NOMO-1 treated with dmso at 0.1 percent for 144 hours (cell line): ENCODE data around the gene DHRS4L2.
A peak's percentile ranks its signal among the peaks of the same experiment; 100 is the strongest.
"Not testable (repeated sequence)": the region's sequence is repeated elsewhere in the genome, so short reads cannot be mapped to it uniquely, and the experiment has no call there.

Experiments
- DNase-seq: peaks from one replicate; lab custom pipeline; 2025; ENCODE audit not compliant: unreplicated experiment; lab: John Stamatoyannopoulos, UW

DHRS4L2 gene

GRCh38 chr14:23988607-23989363 lies at the start of gene DHRS4L2:
DHRS4L2 (plus strand) TSS chr14:23988929; CDS start chr14:23988948, 19 bp downstream.
- peak; percentile 92 for DNase-seq

GRCh38 chr14:23939607-23940326 lies 49.0 kb upstream of the DHRS4L2 start:
- no peak for DNase-seq

DNA sequence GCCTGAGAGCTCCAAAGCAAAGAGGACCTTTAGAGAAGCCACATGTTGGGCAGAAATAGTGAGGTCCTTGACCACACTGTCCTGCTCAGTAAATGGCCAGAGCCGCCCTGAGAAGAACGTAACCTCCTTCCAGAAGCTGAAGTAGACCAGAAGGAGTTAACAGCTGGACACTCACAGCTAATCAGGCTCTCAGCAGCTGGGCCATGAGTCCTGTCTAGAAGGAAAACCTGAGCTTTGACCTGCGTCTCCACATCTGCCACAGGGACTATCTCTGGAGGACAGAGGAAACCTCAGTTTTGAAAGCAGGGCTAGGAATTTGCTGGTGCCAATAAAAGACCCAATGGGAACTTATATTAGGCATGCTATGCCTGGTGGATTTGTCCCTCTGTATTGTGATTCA lies 47.5 kb upstream of the DHRS4L2 start:
- DNase-seq: no peak

DNA sequence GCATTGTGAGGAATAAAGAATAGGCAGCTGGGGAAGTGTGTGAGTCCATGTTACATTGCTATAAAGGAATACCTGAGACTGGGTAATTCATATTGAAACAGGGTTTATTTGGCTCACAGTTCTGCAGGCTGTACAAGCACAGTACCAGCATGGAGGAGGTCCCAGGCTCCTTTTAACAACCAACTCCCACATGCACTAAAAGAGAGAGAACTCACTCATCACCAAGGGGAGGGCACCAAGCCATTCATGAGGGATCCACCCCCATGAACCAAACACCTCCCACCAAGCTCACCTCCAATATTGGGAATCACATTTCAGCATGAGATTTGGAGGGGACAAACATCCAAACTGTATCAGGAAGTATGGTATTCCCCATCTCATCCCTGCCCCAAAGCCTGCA lies 47.1 kb upstream of the DHRS4L2 start:
- no peak for DNase-seq

- no peak for DNase-seq
Observed at GRCh38 chr14:23942587-23942986, 46.1 kb upstream of the DHRS4L2 start.

DNA sequence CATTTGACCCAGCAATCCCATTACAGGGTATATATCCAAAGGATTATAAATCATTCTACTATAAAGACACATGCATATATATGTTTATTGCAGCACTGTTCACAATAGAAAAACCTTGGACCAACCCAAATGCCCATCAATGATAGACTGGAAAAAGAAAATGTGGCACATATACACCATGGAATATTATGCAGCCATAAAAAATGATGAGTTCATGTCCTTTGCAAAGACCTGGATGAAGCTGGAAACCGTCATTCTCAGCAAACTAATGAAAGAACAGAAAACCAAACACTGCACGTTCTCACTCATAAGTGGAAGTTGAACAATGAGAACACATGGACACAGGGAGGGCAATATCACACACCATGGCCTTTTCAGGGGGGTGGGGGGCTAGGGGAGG lies 39.7 kb upstream of the DHRS4L2 start:
- not testable (repeated sequence) for DNase-seq

- no peak for DNase-seq
Observed at GRCh38 chr14:23950411-23951135, 38.2 kb upstream of the DHRS4L2 start.

- not testable (repeated sequence) for DNase-seq
Observed at GRCh38 chr14:23951136-23951466, 37.6 kb upstream of the DHRS4L2 start.

- DNase-seq: no peak
Observed at GRCh38 chr14:23951590-23952201, 37.0 kb upstream of the DHRS4L2 start.

- not testable (repeated sequence) for DNase-seq
Observed at GRCh38 chr14:23953116-23953463, 35.6 kb upstream of the DHRS4L2 start.

DNA sequence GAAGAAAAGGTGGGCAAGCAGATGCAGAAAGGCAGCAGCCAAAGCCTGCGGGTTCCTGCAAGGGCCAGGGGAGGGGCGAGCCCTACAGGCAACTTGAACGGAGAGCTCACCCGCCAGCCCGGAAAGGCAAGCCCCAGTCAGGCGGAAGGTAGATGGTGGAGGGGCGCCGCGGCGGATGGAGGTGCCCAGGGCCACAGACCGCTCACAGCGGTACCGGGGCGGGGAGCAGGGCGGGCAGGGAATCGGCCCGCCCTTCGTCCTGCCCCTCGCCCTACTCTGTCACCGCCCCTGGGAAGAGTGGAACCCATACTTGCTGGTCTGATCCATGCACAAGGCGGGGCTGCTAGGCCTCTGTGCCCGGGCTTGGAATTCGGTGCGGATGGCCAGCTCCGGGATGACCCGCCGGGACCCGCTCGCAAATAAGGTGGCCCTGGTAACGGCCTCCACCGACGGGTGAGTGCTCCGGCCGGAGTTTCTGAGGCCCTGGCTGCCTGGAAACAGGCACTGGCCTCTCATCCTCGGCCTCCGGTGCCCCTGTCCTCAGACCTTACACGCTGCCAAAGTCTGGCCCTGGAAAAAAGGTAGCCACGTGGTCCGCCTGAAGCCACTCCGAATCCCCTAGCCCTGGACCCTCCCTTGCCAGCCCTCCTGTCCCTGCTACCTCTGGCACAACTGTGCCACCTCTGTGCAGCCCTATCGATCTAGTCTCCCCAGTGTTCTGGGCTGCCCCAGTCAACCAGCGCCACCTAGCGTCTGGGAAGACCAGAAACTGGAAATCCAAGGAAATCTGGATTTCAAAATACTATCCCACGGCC lies 35.1 kb upstream of the DHRS4L2 start, which contains the start of gene DHRS4:
Gene DHRS4 (plus strand): TSS at position 307 of the 815 bp plus-strand sequence. CDS start 19 bp downstream, at position 326.
- peak; percentile 68 for DNase-seq

DNA sequence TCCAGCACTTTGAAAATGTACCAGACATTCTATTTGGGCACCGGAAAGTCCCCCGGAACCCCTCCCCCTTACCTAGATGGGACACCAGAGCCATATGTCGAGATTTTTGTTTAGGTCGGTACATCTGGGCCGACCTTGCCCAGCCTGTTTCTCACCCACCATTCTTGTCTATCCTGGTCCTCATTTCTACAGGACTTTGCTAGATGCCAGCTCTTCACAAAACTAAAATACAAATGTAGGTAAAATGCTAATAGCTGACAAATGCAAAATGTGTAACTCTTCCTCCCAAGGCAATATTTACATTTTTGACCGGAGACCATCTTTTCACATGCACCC lies 34.5 kb upstream of the DHRS4L2 start:
- DNase-seq: not testable (repeated sequence)

GRCh38 chr14:23954965-23955364 lies 33.8 kb upstream of the DHRS4L2 start:
- DNase-seq: not testable (repeated sequence)

DNA sequence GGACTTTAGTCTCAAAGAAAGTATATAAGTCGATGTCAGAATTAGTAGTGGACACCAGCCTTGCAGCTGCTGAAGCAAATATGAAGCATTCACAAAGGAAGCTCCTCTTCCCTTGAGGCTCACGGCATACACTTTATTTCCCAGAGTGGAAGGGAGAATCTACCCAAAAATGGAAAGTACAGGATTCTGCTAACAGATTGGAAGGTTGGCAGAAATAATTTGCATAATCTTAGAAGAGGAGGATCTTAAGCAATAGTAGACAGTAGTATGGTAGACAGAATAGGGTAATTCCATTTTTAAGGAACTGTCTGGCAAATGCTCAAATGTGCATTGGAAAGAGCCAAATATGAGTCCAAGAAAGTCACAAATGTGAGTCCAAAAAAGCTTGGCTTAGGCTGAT lies 32.9 kb upstream of the DHRS4L2 start:
- DNase-seq: not testable (repeated sequence)

DNA sequence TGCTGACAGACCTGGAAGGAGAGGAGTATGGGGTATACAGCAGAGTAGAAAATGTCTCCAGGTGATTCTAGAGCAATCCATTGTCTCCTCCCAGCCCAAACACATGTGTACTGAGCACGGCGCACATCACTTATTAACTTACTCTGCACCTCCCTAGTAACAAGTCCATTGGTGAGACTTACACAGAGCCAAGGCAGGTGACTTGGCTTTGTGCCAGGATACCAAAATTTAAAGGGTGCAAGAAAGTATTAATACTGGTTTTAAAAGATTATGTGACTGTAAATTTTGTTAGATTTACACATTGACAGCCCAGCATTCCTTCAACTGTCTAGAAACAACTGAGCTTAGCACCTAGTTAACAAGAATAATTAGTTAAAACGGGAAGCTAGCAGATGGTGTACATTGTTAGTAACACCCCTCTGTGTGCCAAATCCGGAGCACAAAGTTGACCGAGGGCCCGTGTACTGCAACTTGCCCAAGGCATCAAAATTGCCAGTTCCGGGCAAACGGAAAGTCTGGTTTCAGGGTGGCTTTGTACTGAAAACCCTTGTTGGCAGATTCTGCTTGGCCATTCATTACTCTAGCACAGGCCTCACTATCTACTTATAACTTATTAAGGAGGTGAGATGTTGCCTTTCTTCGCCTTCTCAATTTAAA lies 30.7 kb upstream of the DHRS4L2 start:
- not testable (repeated sequence) for DNase-seq

GRCh38 chr14:23960899-23961298 lies 27.8 kb upstream of the DHRS4L2 start:
- DNase-seq: not testable (repeated sequence)

DNA sequence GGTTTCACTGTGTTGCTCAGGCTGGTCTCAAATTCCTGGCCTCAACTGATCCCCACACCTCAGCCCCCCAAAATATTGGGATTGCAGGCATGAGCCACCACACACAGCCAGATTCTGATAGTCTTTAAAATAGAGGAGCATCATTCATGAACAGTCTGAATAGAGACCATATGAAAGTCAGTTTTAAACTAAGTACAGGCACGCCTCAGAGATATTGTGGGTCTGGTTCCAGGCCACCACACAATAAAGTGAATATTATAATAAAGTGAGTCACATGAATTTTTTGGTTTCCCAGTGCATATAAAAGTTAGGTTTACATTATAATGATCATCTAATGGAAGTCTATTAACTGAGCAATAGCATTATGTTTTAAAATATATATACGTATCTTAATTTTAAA lies 27.0 kb upstream of the DHRS4L2 start:
- DNase-seq: not testable (repeated sequence)

GRCh38 chr14:23969130-23969480 lies 19.6 kb upstream of the DHRS4L2 start:
- not testable (repeated sequence) for DNase-seq

GRCh38 chr14:23969481-23970282 lies 19.0 kb upstream of the DHRS4L2 start:
- DNase-seq: peak; percentile 1
